HTR-8/SVneo (cell line): ENCODE data around the gene DAND5.

Source experiments
- DNase-seq: peaks from one replicate; pipeline ENCODE4 v3.0.0; 2011; ENCODE audit warnings: low spot score, mixed read lengths; ENCODE audit not compliant: insufficient read length
- FAIRE-seq: peaks from 2 replicates; lab custom pipeline; 2011; peaks lifted over from hg19 to GRCh38; lab: Jason Lieb, UNC

Gene DAND5

GRCh38 chr19:12990431-12990830, 21.1 kb downstream of the DAND5 start:
- DNase-seq (no peak), FAIRE-seq (no peak)

GRCh38 chr19:12990853-12991252, 21.5 kb downstream of the DAND5 start:
- DNase-seq (no peak), FAIRE-seq (peak; percentile 95)

- DNase-seq: no peak
These were observed 21.9 kb downstream of the DAND5 start for GRCh38 chr19:12991296-12991695.

GRCh38 chr19:12992729-12993128, 23.4 kb downstream of the DAND5 start:
- no peak for DNase-seq
- FAIRE-seq: no peak

More at GRCh38 chr19:12991296-12991695, 21.9 kb downstream of the DAND5 start:
- no peak for FAIRE-seq

- peak; percentile 66 for FAIRE-seq
- no peak for DNase-seq
These were observed 24.2 kb downstream of the DAND5 start for GRCh38 chr19:12993562-12993961.

- FAIRE-seq (peak; percentile 98), DNase-seq (no peak)
These were observed 25.6 kb downstream of the DAND5 start, which contains the start of gene NFIX for GRCh38 chr19:12994701-12995595. Gene NFIX, plus strand, starts transcription at chr19:12995475. Its CDS starts 363 bp downstream, at chr19:12995838.

- DNase-seq: no peak
- FAIRE-seq: peak; percentile 83
These were observed 26.4 kb downstream of the DAND5 start for GRCh38 chr19:12995596-12996405.

- FAIRE-seq: no peak
- no peak for DNase-seq
These were observed 27.2 kb downstream of the DAND5 start for GRCh38 chr19:12996406-12997094.

GRCh38 chr19:12997179-12997966, 28.0 kb downstream of the DAND5 start:
- FAIRE-seq: peak; percentile 44
- DNase-seq: no peak

- no peak for DNase-seq
- peak; percentile 36 for FAIRE-seq
These were observed 28.9 kb downstream of the DAND5 start for GRCh38 chr19:12997967-12998940.

GRCh38 chr19:13001166-13001501, 31.8 kb downstream of the DAND5 start:
- no peak for DNase-seq
- no peak for FAIRE-seq

GRCh38 chr19:13001502-13002165, 32.3 kb downstream of the DAND5 start:
- FAIRE-seq (peak; percentile 87), DNase-seq (no peak)

- FAIRE-seq (no peak), DNase-seq (no peak)
These were observed 33.0 kb downstream of the DAND5 start for GRCh38 chr19:13002166-13002898.

GRCh38 chr19:13003081-13003480, 33.7 kb downstream of the DAND5 start:
- peak; percentile 31 for FAIRE-seq
- DNase-seq: no peak

- DNase-seq: no peak
- no peak for FAIRE-seq
These were observed 34.9 kb downstream of the DAND5 start for GRCh38 chr19:13004273-13004672.

- DNase-seq (no peak), FAIRE-seq (no peak)
These were observed 35.9 kb downstream of the DAND5 start for GRCh38 chr19:13005253-13005652.

GRCh38 chr19:13005861-13006370, 36.5 kb downstream of the DAND5 start:
- FAIRE-seq (no peak), DNase-seq (no peak)
